HG03469 (cell line): ENCODE results near the gene SEMA3C.

Experiments
- ATAC-seq: cut with Tn5 transposase; IDR thresholded peaks from one replicate; pipeline ENCODE4 v1.9.1; 2021; ENCODE audit warnings: mild to moderate bottlenecking, moderate library complexity, moderate number of reproducible peaks; ENCODE audit not compliant: unreplicated experiment

SEMA3C gene

GRCh38 chr7:80708123-80708522, 210.7 kb downstream of the SEMA3C start:
- ATAC-seq: no peak

GRCh38 chr7:80707318-80707717, 211.5 kb downstream of the SEMA3C start:
- ATAC-seq: no peak

GRCh38 chr7:80705130-80705781, 213.6 kb downstream of the SEMA3C start:
- no peak for ATAC-seq

GRCh38 chr7:80703272-80703671, 215.6 kb downstream of the SEMA3C start:
- ATAC-seq: no peak

GRCh38 chr7:80699721-80700256, 219.1 kb downstream of the SEMA3C start:
- ATAC-seq: no peak

GRCh38 chr7:80699045-80699638, 219.7 kb downstream of the SEMA3C start:
- ATAC-seq: peak; percentile 71
